ENCODE data around the gene GSDMA.

GSDMA gene

GRCh38 chr17:39962642-39963220 is at the start of gene GSDMA:
TSS of gene GSDMA (plus strand) at chr17:39963004. CDS start at chr17:39965688, 2,684 bp downstream.
- no peak for DNase-seq

DNA sequence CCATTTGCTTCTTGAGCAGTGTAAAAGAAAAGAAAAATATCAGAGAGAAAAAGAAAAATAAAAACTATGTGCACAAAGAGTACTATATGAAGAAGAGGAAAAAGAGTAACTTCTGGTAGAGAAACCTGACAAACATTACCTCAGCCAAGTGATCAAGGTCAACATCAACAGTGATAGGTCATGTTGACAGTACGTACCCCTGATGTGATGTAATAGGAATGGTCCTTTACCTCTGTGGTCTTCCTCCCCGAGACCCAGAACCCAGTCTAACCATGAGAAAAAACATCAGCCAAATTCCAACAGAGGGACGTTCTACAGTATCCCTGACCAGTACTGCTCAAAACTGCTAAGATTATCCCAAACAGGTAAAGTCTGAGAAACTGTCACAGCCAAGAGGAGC is 48.8 kb upstream of the GSDMA start:
- DNase-seq: no peak

- DNase-seq: no peak
These were observed 47.2 kb upstream of the GSDMA start for GRCh38 chr17:39915559-39915958.

- DNase-seq: no peak
These were observed 45.9 kb upstream of the GSDMA start for GRCh38 chr17:39916918-39917317.

DNA sequence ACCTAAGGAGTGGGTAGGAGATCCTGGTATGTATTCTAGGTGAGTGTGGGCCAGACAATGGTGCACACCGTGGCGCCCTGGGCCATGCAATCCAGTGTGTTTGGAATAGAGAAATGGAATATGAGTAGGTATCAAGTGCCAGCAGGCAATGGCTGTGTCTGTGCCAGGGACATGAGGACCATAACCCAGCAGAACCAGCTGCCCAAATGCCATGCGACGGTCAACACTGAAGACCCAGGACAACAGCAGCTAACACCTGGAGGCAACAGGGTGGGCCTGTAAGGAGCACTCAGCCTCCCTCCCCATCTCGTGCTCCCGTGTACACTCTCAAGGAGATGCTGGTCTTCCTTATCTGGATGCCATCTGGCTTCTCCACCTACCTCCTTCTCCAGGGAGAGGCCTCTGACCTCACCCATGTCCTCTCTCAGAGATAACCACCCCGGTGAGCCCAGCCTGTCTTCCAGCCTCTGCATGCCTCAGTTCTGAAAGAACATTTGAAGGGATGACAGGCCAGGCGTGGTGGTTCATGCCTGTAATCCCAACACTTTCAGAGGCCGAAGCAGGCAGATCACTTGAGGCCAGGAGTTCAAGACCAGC is 43.6 kb upstream of the GSDMA start:
- no peak for DNase-seq

- DNase-seq: no peak
These were observed 42.3 kb upstream of the GSDMA start for GRCh38 chr17:39920218-39921210.

DNA sequence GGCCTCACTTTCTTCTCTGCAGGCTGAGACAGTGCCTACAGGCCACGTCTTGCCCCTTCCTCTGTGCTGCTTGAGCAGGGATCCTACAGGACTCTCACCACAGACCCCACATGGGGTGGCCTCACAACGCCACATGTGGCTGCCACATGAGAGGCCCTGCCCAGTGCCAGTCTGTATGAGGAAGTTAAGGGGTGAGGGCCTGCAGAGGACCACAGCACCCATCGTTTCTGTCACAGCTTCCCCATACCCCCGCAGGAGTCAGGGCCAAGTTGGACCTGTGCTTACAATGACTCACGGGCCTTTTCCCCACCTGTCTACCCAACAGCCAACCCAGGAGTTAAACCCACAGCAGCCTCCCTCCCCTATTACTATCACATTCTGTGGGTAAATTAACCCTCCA is 41.5 kb upstream of the GSDMA start:
- no peak for DNase-seq

- DNase-seq: no peak
These were observed 40.8 kb upstream of the GSDMA start for GRCh38 chr17:39922006-39922405.

DNA sequence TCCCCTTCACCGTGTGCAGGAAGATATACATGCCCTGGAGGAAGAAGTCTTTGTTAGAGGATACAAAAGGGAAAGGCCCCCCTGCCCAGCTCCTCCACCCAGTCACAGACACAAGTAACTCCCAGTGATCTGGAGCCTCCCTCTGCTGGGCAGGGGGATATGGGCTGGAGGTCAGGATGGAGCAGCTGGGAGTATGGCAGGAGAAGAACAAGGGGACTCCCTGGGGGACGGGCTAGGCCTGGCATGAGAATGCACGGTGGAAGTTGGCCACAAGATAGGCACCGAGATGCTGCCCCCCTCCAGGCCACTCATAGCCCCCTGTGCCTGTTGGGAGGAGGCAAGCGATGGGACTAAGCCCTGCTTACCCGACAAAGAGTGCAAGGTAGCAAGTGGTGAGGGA is 39.6 kb upstream of the GSDMA start:
- DNase-seq: no peak

DNA sequence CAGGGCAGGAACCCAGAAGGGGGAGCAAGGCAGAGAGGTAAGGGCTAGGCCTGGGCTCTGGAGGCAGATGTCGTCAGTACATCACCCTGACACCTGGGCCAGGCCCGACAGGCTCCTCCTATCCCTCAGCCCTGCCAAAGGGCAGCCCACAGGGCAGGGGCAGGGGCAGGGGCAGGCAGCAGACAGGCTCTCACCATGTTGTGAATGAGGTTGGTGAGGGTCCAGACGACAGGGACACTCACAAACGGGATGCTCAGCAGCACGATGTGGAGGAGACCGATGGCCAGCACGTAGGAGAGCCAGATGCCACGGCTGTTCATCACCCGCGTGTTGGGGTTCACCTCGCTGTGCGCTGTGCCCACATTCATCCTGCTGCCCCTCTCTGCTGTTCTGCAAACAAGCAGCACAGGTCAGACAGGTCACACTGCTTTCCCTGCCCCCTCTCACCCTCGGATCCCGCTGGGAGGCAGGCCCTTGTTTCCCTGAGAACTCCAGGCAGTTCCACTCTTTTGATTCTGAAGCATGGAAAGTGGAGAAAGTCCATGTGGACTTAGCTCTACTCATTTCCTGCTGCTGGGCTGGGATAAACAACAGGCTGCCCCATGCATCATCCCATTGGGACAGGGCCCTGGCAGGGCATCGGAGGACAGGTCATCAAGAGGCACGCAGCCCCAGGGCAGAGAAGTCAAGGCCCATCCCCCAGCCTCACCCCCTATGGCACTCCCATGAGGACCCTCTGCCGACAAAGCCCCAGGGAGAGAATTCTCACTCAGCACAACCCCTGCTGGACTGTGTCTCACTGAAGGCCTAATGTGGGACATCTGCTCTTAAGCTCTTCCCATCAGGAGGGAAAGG is 38.7 kb upstream of the GSDMA start:
- DNase-seq: no peak

DNA sequence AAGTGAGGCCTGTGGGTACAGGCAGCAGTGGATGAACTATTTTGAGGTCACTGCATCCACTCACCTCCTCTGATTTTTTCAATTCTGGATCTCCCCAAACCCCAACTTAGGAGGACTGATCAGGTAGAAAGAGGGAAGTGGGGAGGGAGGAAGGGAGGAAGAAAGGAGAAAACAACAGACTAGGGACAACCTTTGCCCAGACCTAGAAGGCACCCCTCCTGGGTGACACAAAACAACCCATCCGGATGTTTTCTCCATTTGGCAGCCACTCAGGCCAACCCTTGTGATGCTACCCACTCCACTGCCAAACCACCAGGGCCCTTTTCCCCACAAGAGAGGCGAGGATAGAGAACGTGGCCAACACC is 38.1 kb upstream of the GSDMA start:
- DNase-seq: no peak

DNA sequence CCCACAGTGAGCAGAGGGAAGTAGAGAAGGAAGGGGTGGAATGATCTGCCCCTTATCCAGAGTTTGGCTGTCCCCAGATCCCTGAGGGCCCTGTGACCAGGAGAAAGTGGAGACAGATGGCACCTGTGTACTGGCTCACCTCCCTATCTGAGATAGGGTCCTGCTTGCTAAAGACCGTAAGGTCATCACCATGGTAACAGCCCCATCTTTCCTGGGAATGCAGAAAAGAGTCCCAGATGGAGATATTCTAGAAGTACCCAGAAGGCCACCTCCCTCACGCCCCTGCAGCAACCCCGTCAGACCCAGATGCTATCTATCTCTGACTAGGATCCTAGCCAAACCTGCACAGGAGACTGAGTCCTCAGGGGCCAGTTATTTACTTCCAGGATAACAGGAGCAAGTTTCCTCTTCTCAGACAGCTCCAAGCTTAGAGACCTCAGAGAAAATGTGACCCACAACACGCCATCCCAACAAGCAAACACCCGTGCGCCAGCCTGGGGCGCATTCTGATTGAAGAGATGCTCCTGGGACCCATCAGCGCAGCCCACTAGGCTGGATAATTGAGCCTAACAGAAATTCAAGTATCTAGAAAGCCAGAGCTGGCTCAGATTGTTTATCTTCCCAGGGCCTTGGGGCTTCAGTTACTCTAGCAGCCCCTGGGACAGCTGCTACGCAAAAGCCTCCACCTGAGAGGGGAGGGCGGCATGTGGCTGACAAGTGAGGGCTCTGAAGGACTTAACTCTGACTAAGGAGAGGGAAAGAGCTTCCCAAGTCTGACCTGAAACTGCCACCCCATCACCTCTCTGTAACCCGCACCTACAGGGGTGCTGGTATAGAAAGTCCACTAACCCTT is 37.3 kb upstream of the GSDMA start:
- DNase-seq: no peak

DNA sequence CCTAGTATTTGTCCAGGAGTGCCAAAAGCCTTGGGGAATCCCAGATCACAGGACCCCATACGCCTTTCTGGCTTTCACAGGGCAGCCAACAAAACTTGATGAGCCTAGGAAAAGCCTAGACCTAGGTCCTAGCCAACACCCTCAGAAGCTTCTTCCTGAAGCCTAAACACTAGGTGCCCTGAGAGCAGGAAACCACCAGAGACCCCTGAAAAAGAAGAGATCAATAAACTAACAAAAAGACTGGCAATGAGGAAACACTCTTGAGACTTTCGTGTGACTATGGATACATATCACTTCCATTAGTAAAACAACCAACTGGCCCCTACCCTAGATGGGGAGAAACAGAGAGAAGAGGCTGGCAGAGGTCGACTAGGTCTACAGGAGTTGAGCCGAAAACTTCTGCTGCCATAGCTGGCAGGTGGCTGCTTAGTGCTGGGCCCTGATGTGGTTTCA is 36.6 kb upstream of the GSDMA start:
- no peak for DNase-seq

GRCh38 chr17:39926588-39927100 is 36.2 kb upstream of the GSDMA start:
- peak; percentile 10 for DNase-seq

DNA sequence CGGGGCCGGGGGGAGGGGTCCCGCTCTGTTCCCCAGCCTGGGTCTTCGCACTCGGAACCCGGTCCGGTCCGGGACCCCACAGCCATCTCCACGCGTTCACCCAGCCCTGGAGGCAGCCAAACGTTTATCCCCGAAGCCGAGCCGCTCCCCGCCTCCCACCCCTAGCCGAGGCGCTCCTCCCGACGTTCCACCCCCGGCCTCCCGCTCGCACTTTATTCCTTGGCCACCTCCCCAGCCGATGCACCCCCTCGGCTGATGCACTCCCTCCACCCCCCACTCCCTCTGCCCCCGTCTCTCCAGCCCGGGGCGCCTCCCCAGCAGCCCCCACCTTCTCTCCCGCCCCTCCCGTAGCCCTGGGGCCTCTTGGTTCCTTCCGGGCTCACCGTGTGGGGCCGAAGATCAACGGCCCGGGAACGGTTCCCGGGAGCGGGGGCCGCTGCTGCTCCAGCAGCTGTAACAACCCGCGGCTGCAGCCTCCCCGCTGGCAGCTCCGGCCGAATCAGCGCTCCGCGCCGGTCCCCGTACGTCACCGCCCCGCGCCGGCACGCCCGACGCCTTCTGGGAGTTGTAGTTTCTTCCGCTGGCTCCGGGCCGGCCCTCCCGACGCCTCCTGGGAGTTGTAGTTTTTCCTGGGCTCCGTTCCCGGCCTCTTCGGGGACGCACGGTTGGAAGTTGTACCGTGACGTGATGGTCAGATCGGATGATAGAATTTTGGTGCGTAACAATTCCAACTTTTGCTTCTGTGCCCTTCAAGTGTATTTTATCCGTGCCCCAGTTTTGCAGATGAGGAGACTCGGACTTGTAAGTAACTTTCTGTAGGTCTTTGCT is 35.5 kb upstream of the GSDMA start, which contains the start of the genes LRRC3C and ORMDL3:
Gene LRRC3C (plus strand): TSS at position 632 of the 828 bp plus-strand sequence. CDS start 13,792 bp downstream, outside the sequence.
Gene ORMDL3 (minus strand): TSS at position 501 of the 828 bp plus-strand sequence. CDS start 3,398 bp downstream, outside the sequence.
- peak; percentile 99 for DNase-seq

DNA sequence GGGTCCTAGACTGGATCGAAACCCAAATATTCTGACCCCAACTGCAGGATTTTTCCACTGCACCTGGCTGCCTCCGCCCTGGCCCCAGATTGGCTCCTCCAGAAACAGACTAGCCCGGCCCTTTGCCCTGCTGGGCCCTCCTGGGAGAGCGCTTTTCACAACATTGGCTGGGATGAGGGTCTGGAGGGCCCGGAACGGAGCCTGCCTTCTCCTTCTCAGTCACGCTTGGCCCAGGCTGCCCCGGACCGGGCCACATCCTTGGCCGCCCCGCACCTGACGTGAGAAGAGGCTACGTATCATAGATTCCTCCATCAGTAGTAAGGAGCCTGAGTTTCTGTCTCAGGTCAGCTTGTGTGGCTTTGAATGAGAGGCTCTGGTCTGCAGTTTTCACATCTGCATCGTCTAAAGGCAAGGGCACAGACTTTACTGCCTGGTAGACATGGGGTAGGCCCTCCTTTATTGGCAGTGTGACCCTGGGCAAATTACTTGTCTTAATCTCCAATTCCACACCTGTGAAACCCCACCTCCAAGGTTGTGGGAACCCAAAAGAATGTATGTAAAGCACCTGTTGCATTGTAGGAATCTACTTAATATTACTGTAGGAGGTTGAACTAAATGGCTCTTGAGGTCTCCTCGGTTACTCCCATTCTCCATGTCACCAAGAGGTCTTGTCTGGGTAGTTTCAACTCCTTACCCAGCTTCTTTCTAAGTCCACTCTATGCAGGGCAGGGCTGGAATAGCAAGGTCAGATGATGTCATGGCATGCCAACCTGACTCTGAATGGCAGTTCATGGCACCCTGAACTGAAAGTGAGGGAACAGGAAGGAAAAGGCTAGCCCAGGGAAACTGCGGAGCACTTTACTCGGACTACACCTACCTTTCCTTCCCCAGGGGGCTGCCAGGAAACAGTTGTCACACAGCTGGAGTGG is 34.6 kb upstream of the GSDMA start:
- DNase-seq: no peak

GRCh38 chr17:39928858-39929645 is 33.8 kb upstream of the GSDMA start:
- DNase-seq: no peak
